GM18867 (cell line): ENCODE measurements around the gene MBD6.

Source experiments
- ATAC-seq: cut with Tn5 transposase; IDR thresholded peaks from one replicate; pipeline ENCODE4 v1.9.1; 2021; ENCODE audit warnings: mild to moderate bottlenecking, moderate library complexity; ENCODE audit not compliant: unreplicated experiment

MBD6 gene

DNA sequence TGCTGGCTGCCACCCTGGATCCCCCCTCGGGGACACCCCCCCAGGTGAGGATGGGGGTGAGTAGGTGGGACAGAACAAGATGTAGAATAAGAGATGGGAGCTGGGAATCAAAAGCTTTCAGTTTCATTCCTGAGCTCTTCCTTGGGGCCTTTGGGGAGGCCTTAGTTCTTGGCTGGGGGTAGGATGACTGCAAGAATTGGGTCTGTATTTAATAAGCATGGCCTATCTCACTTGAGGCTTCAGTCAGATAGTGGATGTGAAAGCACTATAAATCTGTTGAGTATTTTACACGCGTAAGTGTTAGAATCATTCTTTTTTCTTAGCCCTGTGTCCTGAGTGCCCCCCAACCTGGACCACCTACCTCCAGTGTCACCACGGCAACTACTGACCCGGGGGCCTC lies 4.6 kb downstream of the MBD6 start:
- ATAC-seq = no peak

DNA sequence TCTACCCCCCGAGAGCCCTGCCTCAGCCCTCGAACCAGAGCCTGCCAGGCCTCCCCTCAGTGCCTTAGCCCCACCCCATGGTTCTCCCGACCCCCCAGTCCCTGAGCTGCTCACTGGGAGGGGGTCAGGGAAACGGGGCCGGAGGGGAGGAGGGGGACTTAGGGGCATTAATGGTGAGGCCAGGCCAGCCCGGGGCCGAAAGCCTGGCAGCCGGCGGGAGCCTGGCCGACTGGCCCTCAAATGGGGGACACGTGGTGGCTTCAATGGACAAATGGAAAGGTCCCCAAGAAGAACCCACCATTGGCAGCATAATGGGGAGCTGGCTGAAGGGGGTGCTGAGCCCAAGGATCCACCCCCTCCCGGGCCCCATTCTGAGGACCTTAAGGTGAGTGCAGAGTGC lies 5.6 kb downstream of the MBD6 start:
- ATAC-seq = no peak

DNA sequence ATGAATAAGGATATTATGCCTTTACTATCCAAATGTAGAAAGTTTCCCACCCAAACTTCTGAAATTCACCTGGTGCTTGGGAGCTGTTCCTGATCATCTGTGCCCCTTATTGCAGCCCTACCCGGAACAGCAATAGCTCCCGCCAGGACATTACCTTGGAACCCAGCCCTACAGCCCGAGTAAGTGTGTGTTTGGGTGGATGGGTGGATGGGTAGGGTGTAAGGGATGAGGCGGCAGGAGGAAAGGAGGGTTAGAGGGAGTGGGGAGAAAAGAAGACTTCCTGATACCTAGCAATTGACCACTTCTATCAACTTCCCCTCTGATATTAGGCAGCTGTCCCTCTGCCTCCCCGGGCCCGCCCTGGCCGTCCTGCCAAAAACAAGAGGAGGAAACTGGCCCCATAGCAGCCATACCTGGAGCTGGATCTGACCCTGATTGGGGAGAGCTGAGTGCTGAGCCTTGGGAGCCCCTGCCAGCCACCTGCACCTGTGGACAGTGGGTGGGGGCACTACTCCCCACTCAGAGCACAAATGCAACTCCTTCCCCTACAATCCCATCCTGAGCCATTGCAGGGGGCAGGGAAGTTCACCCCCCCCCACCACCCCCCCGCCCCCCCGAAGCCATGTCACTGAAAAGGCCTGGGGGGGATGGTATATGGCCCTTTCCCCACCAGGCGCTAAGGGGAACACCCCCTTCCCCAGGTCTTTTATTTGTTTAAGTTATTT lies 6.4 kb downstream of the MBD6 start:
- no peak for ATAC-seq

DNA sequence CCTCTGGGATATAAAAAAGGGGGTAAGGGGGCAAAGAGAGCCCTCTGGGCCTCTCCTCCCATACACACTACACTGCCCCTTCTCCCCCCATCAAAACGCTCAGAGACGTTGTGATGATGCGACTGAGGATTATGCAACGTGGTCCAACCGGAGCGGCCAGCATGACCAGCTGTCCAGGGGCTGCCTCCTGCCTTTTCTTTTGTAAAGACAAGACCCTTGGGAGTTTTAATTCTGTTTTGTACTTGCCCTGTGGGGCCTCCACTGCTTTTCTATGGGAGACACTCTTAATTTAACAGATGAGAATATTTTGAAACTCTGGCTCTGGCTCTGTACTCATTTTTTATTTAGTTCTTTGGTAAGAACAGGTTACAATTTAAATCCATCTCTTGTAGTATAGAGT lies 7.2 kb downstream of the MBD6 start:
- ATAC-seq = no peak

DNA sequence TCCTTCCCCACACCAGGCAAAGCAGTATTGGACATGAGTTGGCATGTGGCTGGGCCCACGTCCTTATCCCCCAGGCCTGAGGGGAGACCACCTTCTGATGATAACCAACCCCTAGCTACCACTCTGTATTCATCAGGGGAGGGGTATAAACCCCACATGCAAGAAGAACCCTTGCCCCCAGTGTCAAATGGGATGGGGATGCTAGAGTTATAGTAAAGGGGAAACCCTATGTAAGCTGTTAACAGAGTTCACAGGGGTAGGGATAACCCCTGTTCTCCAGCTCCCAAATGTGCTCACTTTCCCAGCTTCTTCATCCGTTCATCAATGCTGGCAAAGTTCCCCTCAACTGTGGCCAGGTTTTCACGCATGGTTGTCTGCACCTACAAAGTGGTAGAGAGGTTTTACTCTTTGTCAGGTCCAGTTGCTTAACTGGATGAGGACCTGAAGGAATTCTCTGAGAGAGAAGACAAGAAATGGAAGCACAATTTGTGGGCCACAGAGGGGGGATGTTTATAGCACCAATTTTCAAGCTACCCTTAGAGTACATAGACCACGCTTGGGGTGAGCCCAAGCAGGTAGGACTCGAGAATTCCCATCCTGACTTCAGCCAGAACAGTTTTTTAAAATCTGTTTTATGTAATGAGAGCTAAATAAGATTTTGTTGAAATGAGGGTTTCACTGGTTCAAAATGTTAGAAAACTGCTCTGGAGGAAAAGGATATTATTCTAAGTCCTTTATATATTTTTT lies 7.9 kb downstream of the MBD6 start:
- no peak for ATAC-seq

DNA sequence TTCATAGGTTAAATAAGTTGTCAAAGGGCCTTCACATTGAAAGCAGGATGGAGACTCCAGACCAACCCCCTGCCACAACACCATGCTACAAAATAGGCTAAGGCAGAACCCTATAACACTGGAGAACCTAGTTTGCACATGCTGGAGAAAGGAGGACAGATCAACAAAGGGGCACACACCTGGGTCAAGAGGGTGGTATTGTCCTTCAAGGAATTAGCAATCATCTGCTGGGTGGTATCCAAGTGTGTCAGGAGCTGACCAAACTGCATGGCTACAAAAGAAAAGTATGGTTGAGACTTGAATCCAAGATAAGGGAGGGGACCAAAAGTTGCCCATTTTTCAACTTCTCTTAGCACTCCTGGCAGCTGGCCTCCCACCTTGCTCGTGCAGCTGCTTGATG lies 9.2 kb downstream of the MBD6 start:
- ATAC-seq = no peak

DNA sequence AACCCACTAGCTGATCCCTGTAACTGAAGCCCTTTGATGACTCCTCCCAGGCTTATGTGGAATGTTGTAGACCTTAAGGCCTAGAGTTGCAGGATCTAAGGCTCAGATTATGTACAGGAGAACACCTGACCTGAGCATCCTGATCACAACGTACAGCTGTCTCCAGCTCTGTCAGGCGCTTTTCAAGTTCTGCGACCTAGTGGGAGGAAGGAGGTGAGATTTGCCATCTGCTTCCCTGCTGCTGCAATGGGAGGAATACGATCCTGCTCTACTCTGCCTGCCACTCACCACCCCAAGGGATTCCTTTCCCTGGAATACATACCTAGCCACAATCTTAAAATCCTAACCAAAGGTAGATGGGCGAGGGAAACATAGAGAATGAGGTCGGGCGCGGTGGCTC lies 10.5 kb downstream of the MBD6 start:
- ATAC-seq = no peak

DNA sequence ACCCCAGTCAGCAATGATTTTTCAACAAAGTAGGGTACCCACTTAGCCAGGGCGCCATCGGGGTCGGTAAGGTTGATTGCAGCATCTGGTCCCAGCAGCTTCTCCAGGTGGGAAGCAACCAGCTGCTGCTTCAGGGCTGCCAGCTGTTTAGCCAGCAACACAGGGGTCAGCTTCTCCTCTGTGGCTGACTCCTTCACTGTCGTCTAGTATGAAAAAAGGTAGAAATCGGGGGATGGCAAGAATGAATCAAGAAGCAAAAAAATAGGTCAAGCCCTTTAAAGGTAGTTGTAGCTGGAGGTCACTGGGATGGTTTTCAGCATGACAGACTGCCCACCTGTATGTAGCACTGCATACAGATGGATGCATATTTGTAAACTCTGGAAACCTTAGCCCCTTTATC lies 11.6 kb downstream of the MBD6 start:
- no peak for ATAC-seq

DNA sequence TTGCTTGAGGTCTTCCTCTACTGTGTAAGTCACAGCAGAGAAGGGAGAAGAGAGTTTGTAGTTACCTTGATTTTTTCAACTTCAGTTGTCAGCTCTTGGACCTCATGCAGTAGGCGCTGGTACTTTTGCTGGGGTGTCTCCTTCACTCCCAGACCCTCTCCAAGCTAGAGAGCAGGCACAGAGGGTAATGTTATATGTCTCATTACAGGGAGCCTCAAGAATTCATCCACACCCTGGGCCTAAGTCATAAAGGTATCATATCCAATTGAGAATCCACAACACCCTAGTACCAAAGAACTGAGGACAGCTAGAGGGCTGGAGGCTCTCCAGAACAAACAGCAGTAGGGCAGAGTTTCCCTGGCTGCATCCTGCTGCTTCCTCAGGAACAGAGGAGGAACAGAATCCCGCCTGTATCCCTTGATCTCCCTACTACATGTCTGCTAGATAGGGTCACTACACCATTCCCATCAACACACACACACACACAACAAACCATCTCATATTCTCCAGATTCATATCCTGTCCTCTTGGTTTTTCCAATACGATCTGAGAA lies 12.4 kb downstream of the MBD6 start:
- ATAC-seq = no peak

DNA sequence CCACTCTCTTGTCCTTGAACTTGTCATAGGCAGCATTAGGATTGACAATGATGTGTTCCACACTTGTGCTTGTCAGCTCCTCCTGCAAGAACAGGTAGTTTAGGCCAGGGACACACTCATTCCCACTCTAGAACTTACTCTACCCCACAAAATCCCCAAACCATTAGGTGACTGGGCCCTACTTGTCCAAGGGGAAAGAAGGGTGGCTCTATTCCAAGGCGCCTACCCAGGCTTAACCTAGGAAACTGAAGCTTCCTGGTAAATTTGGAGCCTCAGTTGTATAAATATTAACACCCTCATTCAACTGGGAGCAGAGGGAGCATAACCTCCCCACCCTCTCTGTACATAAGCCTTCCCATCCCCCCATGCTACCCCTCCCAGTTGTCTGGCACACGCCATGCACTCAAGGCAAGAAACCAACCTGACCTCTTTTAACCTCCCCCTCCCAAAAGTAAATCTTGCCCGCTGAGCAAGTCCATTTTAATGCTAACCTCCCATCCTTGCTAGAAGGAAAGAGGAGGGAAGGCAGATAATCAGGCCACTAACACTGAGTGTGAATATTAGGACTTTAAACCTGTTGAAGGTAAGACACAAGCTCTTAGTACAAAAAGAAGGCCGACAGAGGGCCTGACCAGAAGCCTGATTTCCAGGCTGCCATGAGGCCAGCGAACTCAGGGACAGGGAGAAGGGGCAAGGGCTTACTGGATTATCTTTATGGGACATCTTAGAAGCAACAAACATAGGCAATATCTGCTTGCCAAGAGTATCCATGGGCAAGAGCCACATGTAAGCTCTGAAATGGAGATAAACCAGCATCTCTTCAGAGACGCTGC lies 13.4 kb downstream of the MBD6 start:
- ATAC-seq = no peak

DNA sequence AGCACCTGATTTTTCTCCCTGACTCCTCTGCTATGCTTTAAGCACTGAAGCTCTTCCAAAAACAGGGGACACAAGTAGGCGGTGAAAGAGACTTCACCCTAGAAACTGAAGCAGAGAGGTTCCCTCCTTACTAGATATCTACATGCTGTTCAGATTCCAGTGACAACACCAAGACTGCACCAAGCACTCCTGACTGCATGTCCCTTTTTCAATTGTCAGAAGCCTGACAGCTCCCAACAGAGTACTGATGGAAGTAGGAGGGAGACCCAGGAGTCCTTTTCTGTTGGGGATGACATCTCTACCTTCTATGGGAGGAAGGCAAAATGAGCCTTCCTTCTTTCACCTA lies 13.9 kb downstream of the MBD6 start:
- no peak for ATAC-seq

DNA sequence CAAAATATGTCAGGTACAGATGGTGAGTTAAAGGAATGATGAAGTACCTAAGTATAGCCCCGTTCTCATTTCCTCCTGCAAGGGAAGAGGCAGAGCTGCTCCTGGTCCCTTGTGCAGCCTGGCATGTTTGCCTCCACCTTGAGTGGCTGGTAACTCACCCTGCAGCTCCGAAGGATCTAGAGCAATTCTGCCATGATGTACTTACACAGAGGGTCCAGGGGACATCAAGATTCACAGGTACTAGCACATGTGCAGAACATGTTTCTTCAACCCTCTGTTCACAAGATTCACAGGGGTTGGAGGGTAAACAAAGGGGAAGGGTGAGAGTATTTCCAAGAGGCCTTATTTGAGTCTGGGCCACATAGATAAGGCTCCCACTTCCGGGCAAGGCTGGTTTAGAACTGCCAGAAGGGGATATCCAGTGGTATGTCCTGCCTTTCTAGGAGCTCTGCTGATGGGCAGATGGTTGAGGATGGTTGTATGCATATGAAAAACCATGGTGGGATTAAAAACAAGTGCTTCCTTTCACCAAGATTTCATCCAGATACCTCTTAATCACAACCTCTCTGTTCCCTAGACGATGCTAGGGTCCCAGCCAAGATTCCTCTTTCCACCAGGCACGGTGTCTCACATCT lies 16.6 kb downstream of the MBD6 start:
- no peak for ATAC-seq

DNA sequence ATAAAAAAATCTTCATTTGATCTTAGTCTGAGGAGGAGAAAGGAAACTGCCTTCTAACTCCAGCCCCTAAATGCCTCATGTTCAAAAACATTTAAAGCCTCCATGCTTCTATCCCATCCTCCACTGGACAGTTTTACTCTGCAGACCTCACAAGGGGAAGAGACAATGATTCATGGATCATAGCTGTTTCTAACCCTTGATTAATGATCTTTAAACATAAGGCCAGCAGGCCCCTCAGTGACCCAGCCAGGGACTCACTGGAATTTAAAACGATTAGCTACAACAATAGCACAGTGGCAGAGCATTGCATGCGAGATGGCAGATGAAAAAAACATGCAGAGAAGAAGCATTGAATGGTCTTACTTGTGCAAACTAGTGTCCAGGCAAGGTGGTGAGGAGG lies 18.4 kb downstream of the MBD6 start:
- ATAC-seq = no peak

DNA sequence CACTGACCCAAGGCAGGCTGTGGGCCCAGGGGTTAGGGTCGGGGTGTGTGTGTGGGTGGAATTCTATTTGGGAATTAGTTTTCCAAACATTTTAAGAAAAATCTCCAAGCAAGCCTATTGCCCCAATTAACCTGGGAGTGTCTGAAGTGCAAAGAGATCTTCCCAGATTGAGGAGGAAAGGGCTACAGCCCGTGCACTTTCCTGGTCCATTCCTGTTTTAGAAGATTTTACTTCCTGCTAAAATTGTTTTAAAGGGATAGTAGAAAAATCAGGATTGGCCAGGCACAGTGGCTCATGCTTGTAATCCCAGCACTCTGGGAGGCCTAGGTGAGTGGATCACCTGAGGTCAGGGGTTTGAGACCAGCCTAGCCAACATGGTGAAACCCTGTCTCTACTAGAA lies 19.1 kb downstream of the MBD6 start:
- ATAC-seq = no peak

DNA sequence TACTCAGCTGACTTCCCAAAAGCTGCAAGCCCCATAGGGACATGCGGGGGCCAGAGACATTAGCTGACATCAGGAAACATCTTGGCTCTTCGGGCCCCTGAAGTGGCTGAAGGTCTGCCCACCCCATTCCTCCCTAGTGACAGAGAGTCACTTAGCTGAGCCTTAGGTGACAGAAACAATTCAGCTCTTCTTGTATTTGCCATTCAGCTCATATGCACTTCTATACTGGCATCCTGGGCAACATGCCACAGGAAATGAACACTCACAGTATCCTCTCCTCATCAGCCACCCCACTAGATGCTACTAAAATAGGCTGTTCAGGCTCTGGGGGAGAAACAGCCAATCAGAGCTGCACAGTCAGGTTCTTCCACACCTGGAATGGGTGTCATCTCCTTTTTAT lies 21.0 kb downstream of the MBD6 start:
- ATAC-seq = no peak

DNA sequence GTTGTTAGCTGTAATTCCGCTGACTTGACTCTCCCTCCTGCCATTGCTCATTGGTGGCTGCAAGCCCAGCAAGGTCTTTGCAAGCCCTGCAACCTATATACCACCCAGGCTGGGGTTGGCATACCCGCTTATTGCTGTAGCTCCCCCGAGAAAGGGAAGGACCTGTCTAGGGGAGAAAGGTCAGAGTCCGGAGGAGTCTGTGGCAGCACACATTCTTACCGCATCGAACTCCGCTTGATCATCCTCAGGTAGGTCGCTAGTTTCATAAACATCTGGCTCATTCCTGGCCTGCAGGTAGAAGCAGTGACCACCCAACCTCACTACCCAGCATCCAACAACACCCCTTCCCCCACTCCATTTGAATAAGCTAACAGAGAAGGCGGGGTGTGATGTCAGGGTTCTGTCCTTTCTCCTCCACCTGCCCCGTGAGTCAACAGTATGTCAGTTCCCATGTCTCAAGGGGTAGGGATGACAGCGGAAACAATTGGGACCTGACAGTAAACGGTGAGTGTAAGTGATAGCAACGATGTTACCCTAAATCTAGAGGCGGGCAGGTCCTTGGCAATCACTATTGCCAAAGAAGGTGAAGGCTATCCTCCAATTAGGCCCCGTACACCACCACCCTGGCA lies 23.3 kb downstream of the MBD6 start:
- ATAC-seq = no peak

DNA sequence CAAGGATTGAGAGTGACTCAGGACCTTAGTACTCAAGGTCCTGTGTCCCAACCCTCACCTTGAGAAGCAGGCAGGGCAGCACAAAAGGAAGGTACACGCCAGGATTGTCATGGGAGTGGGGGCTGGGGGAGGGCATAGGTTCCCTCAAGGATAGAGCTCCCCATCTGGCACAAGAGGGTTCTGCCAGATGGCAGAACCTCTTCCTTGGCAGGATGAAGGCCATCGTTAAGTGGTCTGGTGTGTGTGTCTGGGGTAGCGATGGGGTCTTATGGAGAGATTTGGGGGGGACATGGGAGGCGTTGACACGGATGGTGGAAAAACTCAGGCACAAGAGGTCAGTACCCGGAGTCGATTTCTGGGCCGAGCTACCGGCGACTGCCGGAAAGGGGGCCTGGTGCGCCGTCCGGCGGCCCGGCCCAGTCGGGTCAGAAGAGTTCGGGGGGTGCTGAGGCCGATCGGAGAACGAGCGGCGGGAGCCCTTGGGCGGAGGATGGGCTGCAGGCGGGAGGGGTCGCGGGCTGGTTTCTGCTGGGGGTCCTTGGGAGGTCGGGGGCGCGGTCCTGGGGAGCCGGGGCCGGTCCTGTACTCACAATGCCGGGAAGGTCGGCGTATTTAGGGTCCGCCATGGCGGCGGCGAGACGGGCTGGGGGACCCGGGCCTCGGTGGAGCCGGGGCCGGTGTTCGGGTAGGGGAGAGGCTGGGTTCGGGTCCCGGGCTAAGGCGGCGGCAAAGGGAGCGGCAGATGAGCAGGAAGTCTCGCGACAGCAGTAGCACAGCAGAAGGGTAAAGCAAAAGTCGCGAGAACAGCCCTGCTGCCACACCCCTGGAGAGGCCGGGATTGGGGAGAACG lies 24.0 kb downstream of the MBD6 start, which contains the start of gene DCTN2:
Gene DCTN2, minus strand, starts transcription at position 755 of the 850 bp plus-strand sequence. Its CDS starts 129 bp downstream, at position 626.
- ATAC-seq = peak; percentile 97

DNA sequence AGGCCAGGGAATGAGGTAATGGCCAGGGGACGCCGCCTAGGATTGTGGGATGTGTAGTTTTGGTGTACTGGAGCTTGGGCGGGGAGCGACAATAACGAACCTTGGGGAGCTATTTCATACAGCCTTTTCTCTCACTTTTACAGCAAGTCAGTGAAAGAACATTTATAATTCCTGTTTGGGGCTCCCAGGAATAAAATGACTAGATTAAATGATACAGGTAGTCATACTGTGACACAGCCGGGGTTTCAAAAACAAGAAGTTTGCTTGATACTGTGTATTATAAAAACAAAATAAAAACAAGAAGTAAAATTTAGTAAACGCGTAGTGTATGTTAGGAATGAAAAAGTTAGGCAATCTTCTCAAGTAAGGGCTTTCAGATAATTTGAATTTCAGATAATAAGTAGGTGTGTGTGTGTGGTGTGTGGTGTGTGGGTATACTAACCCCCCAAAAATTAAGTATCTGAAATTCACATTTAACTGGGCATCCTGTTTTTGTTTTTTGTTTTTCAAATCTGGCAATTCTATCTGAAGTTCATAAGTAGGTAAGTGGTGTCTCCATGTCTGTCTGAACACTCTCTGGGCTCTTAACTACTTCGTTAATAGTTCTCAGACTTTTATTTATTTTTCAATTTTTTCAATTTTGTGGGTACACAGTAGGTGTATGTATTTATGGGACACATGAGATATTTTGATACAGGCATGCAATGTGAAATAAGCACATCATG lies 24.8 kb downstream of the MBD6 start:
- ATAC-seq = no peak

DNA sequence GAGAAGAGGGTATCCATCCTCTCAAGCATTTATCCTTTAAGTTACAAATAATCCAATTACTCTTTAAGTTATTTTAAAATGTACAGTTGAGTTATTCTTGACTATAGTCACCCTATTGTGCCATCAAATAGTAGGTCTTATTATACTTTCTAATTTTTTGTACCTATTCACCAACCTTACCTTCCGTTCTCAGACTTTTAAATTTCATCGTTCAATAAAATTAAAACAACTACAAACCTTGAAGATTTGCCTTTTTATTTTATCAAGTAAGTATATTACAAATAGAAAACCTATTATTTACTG lies 25.3 kb downstream of the MBD6 start:
- ATAC-seq = no peak
